Activated naive CD8-positive, alpha-beta T cell (primary cell): ENCODE results near the gene STOM.

ENCODE experiments used
- H3K27ac Mint-ChIP-seq: one replicate; pipeline ENCODE4 v1.8.0; 2021; ENCODE audit warnings: mixed read lengths
- H3K27me3 Mint-ChIP-seq: one replicate; pipeline ENCODE4 v1.8.0; 2021; ENCODE audit warnings: mixed read lengths
- H3K36me3 Mint-ChIP-seq: one replicate; pipeline ENCODE4 v1.8.0; 2021; ENCODE audit warnings: mixed read lengths
- H3K4me1 Mint-ChIP-seq: one replicate; pipeline ENCODE4 v1.8.0; 2021; ENCODE audit warnings: low read depth, mixed read lengths
- H3K4me3 Mint-ChIP-seq: one replicate; pipeline ENCODE4 v1.8.0; 2021; ENCODE audit warnings: mild to moderate bottlenecking, mixed read lengths
- H3K9me3 Mint-ChIP-seq: one replicate; pipeline ENCODE4 v1.8.0; 2021; ENCODE audit warnings: low read depth, mixed read lengths

The STOM gene

DNA sequence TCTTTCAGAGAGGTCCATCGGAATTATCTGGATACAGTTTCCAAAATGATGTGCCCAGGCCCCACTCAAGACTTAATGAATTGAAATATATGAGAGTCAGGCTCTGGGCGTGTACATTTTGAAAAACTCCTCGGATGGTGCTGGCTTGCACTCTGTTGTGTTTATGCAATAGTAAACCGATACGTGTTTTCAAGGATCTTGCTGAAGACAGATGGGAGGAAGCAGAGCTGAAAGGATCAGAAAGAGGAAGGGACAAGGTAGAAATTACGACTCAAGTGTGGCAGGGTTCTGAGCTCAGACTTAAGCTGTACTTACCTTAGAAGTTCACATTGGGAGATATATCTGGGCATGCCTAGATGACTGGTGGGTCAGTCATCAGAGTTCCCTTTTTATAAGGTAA, 13.7 kb upstream of the STOM start:
- no peak overlapping the region for H3K4me3 Mint-ChIP-seq
- H3K27me3 Mint-ChIP-seq = peaks cover 3% of the 10 kb centered on the region
- H3K4me1 Mint-ChIP-seq = no peaks in the 10 kb centered on the region
- H3K27ac Mint-ChIP-seq = no peak overlapping the region
- H3K36me3 Mint-ChIP-seq = peaks cover 5% of the 10 kb centered on the region
- H3K9me3 Mint-ChIP-seq = no peaks in the 10 kb centered on the region

DNA sequence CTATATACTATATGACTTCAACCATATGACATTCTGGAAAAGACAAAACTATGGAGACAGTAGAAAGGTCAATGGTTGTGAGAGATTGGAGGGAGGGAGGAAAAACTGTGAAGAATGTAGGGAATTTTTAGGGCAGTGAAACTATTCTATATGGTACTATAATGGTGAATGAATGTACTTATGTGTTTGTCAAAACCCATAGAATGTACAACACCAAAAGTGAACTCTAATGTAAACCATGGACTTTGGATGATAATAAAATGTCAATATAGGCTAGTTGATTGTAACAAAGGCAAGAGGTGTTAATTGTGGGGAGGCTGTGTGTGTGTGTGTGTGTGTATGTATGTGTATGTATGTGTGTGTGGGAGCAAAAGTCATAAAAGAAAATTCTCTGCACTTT, 10.8 kb upstream of the STOM start:
- Mint-ChIP-seq H3K4me1 (no peaks in the 10 kb centered on the region), H3K36me3 (peaks cover 12% of the 10 kb centered on the region), H3K27ac (no peak overlapping the region), H3K9me3 (no peaks in the 10 kb centered on the region), H3K4me3 (no peak overlapping the region), H3K27me3 (no peaks in the 10 kb centered on the region)

DNA sequence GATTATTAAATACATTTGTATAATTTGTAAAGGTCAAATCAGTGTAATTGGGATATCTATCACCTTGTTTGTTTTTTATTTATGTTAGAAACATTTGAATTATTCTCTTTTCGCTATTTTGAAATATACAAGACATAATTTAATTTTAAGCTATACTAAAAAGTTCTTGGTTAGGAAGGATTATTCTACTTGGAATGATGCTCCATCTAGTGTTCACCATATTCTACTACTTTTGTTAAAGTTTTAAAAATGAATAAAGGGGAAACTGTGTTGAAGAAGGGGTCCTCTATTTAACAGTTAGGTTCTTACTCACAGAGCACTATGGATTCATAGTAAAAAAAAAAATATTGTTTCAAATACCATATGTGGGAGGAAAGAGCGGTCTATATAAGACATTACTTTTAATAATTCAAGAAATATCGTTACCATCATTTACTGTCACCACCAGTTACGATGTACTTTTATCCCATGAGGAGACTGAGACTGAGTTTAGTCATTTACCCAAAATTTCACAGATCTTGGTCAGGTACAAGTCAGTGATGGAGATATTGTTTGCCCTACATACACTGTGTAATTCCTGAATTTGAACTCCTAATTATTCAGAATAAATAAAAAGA, 6.3 kb upstream of the STOM start:
- Mint-ChIP-seq H3K9me3 (no peaks in the 10 kb centered on the region), H3K4me1 (peaks cover 5% of the 10 kb centered on the region), H3K4me3 (no peak overlapping the region), H3K27me3 (no peaks in the 10 kb centered on the region), H3K27ac (no peak overlapping the region), H3K36me3 (peaks cover 10% of the 10 kb centered on the region)

DNA sequence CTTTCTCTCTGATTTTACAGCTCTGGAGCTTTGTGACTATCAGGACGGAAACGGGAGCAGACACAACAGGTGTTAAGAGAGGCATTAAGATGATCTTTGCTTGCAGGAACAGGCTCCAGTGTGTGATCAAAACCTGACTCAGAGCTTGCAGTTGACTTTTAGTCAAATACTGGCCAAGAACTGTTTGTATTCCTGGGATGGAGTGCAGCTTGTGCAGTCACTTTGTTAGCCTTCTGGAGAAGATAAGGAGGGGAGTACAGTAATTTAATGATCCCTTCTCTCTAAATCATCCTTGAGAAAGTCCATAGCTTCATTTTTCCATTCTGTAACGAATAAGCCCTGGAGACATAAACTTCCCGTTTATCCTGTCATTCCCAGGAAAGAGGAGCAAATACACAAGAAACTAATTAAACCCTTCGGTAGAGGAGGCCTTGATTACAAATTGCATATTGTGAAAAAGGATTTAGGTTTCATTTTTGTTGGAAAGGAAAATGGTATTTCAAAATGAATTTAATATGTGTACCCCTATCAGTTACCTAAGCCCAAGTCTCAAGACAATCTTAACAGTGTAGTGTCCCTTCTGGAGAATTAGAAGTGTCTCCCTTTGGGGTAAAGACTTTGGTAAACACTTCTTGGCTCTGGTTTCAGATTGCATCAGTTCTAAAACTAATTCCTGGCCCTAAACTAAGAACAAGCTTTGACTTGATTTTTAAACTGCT, 3.1 kb upstream of the STOM start:
- no peak overlapping the region for H3K27ac Mint-ChIP-seq
- no peaks in the 10 kb centered on the region for H3K27me3 Mint-ChIP-seq
- H3K4me3 Mint-ChIP-seq = no peak overlapping the region
- peaks cover 8% of the 10 kb centered on the region for H3K36me3 Mint-ChIP-seq
- H3K4me1 Mint-ChIP-seq = peaks cover 19% of the 10 kb centered on the region
- H3K9me3 Mint-ChIP-seq = peaks cover 3% of the 10 kb centered on the region

DNA sequence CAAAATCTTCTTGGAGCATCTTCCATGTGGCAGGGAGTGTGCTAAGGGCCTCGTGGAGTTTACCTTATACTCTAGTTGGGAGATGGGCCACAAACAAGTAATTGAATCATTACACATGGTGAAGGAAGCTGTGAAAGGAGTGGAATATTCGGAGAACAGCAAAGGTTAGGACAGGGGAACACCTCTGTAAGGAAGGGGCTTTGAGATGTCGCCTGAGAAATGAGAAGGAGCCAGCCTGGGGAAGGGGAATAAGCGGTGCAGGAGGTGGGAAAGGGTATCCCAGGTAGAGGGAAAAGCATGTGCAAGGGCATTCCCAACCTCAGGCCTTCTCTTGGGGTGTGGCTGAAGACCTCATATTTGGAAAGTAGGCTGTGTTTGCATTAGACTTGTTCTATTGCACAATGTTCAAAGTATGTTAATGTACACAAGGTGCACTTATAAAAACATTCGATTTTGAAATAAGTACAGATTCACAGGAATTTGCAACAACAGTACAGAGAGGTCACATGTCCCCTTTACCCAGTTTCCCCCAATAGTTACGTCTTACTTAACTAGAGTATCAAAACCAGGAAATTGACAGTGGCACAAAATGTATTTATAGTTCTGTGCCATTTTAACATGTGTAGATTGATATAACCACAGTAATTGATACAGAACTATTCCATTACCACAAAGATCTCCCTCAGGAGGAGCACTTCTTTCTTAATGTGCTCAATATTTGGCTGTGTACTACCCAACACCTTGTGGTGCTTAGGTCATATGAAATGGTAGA, 2.4 kb upstream of the STOM start:
- H3K4me3 Mint-ChIP-seq = no peak overlapping the region
- no peaks in the 10 kb centered on the region for H3K27me3 Mint-ChIP-seq
- H3K4me1 Mint-ChIP-seq = peaks cover 26% of the 10 kb centered on the region
- H3K9me3 Mint-ChIP-seq = peaks cover 3% of the 10 kb centered on the region
- H3K36me3 Mint-ChIP-seq = peaks cover 3% of the 10 kb centered on the region
- H3K27ac Mint-ChIP-seq = peak overlapping the region; percentile 23

DNA sequence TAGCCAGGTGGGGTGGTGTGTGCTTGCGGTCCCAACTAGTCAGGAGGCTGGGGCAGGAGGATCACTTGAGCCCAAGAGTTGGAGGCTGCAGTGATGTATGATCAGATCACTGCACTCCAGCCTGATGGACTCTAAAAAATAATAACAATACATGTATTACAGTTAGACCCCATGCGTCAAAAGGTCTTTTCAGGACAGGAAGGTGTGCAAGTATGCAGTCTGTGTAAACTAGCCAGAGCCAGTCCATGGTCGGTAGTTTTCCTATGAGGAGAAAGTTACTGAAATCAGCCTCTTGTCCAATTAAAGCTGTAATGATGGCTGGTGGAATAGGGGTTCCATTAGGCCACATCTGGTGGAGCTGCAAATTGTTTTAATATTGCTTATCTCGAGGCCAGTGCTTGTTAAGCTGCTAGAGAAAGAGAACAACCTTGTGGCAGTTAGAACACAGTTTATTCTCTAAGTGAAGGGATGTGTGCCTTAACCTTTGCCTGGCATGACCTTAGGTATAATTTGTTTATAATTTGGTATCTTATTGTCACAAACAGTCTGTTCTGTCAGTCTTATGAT, 1.5 kb upstream of the STOM start:
- peaks cover 27% of the 10 kb centered on the region for H3K4me1 Mint-ChIP-seq
- H3K27ac Mint-ChIP-seq = peak overlapping the region; percentile 23

DNA sequence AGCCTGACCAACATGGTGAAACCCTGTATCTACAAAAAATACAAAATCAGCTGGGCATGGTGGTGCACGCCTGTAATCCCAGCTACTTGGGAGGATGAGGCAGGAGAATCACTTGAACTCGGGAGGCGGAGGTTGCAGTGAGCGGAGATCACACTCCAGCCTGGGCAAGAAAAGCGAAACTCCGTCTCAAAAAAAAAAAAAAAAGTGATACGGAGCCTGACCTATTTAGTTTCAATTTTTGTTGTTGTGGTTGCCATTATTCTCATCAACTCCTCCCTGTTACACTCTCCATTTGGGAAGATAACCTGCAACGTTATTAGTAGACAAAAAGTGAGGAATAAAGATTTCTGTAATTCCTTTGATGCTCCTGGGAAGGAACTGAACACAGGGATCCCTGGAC, 1.3 kb downstream of the STOM start:
- H3K27me3 Mint-ChIP-seq = no peaks in the 10 kb centered on the region
- peak overlapping the region; percentile 65 for H3K27ac Mint-ChIP-seq
- peak overlapping the region; percentile 90 for H3K4me3 Mint-ChIP-seq
- peaks cover 3% of the 10 kb centered on the region for H3K9me3 Mint-ChIP-seq
- peaks cover 6% of the 10 kb centered on the region for H3K36me3 Mint-ChIP-seq
- H3K4me1 Mint-ChIP-seq = peaks cover 30% of the 10 kb centered on the region

More for the DNA sequence above, 1.5 kb upstream of the STOM start:
- Mint-ChIP-seq H3K4me3 (peak overlapping the region; percentile 57), H3K27me3 (no peaks in the 10 kb centered on the region), H3K36me3 (peaks cover 3% of the 10 kb centered on the region), H3K9me3 (peaks cover 3% of the 10 kb centered on the region)

DNA sequence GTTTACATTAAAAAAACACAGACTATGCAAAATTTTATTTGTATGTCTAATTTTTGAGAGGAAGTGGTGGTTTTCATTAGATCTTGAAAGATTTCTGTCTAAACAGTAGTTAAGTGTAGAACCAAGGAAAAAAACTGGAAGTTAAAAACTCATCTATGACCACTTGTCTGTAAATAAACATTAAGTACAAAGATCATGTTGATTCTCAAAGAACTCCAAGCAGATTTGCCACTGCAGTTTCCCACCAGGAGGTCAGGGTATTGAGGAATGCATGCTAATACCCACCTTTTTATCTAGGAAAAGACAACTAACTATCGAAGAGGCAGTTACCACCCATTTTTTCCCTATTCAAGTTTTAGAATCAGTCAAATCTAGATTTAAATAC, 1.9 kb downstream of the STOM start:
- H3K4me3 Mint-ChIP-seq = peak overlapping the region; percentile 90
- H3K9me3 Mint-ChIP-seq = peaks cover 3% of the 10 kb centered on the region
- no peaks in the 10 kb centered on the region for H3K27me3 Mint-ChIP-seq
- peaks cover 6% of the 10 kb centered on the region for H3K36me3 Mint-ChIP-seq
- peaks cover 30% of the 10 kb centered on the region for H3K4me1 Mint-ChIP-seq
- peak overlapping the region; percentile 66 for H3K27ac Mint-ChIP-seq

DNA sequence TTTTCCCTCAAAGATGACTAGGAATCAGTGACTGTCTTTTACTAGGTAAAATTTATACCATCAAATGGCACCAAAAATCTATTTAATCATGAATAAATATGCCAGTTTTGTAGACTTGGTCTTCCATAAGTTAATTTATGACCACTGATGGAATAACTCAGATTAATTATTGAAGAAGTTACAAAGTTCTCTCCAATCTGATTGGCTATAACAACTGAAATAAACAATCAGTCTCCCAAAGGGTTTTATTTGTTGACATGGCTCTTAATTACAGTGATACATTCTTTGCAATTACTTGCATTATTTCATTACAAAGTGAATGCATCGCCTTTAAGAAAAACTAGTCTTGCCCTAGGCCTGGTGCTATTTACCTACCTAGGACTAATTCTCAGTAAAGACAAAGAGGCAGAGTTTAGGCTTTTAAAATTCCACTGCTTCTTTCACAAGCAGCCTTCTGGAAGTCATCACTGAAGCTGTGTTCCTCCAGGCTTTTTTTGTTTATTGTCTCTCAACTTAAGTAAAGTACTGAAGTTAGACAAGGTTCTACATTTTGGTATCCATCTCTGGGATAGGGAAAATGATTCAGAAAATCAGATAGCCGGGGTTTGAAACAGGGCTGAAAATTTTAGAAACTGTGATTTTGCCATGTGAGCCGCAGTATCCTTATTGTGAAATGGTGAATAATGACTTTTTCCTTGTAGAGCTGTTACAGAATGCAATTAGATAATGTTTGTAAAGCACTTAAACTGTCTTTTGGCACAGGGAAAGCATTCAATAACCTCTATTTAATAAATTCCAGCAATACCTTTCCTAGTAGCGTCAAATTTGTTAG, 2.5 kb downstream of the STOM start:
- Mint-ChIP-seq H3K4me3 (peak overlapping the region; percentile 90), H3K27ac (no peak overlapping the region), H3K4me1 (peaks cover 30% of the 10 kb centered on the region), H3K9me3 (peaks cover 3% of the 10 kb centered on the region), H3K36me3 (peaks cover 6% of the 10 kb centered on the region), H3K27me3 (no peaks in the 10 kb centered on the region)

DNA sequence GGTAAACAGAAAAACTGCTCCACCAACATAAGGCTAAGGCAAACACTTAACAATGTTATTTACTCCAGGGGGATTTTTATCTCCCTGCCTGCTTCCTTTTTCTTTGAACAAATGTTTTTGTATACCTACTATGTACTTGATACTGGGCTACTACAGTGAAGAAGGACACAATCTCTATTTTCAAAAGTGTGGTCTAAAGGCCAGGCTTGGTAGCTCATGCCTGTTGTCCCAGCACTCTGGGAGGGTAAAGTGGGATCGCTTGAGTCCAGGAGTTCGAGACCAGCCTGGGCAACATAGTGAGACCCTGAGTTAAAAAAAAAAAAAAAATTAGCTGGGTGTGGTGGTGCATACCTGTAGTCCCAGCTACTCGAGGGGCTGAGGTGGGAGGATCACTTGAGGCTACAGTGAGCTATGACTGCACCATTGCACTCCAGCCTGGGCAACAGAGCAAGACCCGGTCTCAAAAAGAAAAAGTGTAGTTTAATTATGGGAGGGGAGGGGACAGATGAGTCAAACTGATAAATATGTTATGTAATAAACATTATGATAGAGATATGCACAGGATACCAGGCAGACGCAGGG, 3.3 kb downstream of the STOM start:
- Mint-ChIP-seq H3K27me3 (no peaks in the 10 kb centered on the region), H3K4me3 (no peak overlapping the region), H3K9me3 (peaks cover 3% of the 10 kb centered on the region), H3K36me3 (peaks cover 6% of the 10 kb centered on the region), H3K4me1 (peaks cover 26% of the 10 kb centered on the region), H3K27ac (no peak overlapping the region)

DNA sequence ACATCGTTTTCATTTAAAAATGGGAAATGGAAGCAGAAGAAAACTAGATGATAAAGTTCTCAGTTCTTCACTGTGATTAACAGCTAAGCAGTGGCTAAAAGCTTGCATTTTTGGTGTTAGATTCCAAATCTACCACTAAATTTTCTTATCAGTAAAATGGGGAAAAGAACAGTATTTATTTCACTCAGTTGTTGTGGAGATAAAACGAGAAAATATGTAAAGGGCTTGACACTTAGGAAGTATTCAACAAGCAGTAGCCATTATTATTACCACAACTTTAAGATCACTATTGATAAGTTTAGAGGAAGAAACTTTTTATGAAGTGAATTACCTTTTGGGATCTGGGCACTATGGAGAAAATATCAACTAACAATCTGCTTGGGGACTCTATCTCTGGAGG, 4.5 kb downstream of the STOM start:
- Mint-ChIP-seq H3K36me3 (peaks cover 6% of the 10 kb centered on the region), H3K4me3 (no peak overlapping the region), H3K4me1 (peaks cover 24% of the 10 kb centered on the region), H3K9me3 (peaks cover 3% of the 10 kb centered on the region), H3K27ac (no peak overlapping the region), H3K27me3 (no peaks in the 10 kb centered on the region)

DNA sequence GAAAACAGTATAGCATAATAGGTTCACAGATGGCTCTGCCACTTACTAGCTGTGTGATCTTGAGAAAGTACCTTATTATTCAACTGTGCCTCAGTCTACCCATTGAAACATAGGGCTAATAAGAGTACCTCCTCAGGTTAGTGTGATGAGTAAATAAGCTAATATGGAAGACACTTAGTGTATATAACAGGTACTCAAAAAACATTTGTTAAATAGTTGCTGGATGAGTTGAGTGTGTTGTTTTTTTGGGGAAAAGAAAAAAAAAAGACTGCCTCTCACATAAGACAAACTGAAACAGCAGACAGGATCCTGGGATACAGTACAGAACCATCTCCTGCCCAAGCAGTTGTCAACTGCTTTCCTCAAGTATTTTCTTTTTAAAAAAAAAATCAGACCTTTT, 5.2 kb downstream of the STOM start:
- Mint-ChIP-seq H3K9me3 (no peaks in the 10 kb centered on the region), H3K36me3 (peaks cover 3% of the 10 kb centered on the region), H3K4me3 (no peak overlapping the region), H3K4me1 (peaks cover 20% of the 10 kb centered on the region), H3K27me3 (no peaks in the 10 kb centered on the region), H3K27ac (no peak overlapping the region)

DNA sequence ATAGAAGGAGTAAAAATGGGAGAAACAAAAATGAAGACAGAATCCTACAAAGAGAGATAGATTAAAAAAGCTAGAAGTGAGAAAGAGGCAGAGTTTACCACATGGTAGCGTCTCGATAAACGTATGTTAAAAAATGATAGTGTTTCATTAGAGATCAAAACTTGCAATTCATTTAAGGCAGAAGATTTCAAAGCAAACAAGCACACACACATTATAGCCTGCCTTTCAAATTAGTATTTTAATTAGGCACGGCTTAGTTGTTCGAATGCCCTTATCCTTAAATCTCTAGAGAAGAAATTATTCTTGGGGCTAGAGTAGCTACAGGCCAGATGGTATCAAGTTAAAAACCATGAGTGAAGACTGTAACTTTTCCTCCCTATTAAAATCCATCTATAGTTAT, 6.0 kb downstream of the STOM start:
- H3K36me3 Mint-ChIP-seq = peaks cover 3% of the 10 kb centered on the region
- H3K27me3 Mint-ChIP-seq = no peaks in the 10 kb centered on the region
- no peaks in the 10 kb centered on the region for H3K9me3 Mint-ChIP-seq
- H3K27ac Mint-ChIP-seq = no peak overlapping the region
- no peak overlapping the region for H3K4me3 Mint-ChIP-seq
- H3K4me1 Mint-ChIP-seq = peaks cover 24% of the 10 kb centered on the region

DNA sequence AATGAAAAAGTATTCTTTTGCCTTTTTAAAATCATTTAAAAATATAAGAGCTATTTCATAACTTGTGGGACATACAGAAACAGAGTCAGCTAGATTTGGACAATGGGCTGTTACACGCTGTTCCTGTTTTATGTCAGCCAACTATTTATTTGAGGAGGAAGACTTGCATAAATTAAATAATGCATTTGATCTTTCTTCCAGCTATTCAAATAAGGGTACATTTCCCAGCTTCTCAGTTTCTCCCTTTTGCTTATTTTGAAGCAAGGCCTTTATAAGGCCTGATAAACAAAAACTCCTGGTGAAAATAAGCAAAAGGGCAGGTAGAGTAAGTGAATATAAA, 6.5 kb downstream of the STOM start:
- Mint-ChIP-seq H3K27me3 (no peaks in the 10 kb centered on the region), H3K4me3 (no peak overlapping the region), H3K27ac (no peak overlapping the region), H3K4me1 (peaks cover 24% of the 10 kb centered on the region), H3K9me3 (no peaks in the 10 kb centered on the region), H3K36me3 (peaks cover 3% of the 10 kb centered on the region)
